HepG2 (cell line): ENCODE results near the gene NREP. TPM values are rescaled to one million over a fixed set of nuclear protein-coding genes. Genes with fewer than 3 reads are reported as not detected.

Source experiments
- FOXJ3 ChIP-seq: sonication (generic); formaldehyde crosslinking; IDR thresholded peaks from 2 replicates; pipeline ENCODE4 v1.4.0; 2020; ENCODE audit warnings: missing genetic modification reagents, mild to moderate bottlenecking, borderline replicate concordance
- HIVEP1 ChIP-seq: sonication (generic); formaldehyde crosslinking; IDR thresholded peaks from 2 replicates; pipeline ENCODE4 v1.4.0; 2020; ENCODE audit warnings: mild to moderate bottlenecking, missing genetic modification reagents
- KLF12 ChIP-seq: sonication (generic); formaldehyde crosslinking; IDR thresholded peaks from 2 replicates; pipeline ENCODE4 v1.4.0; 2020; ENCODE audit warnings: missing genetic modification reagents, borderline replicate concordance
- PHF5A ChIP-seq: IDR thresholded peaks from one replicate; pipeline ENCODE4 v1.6.1; 2018; ENCODE audit warnings: low read depth, missing genetic modification reagents; ENCODE audit not compliant: unreplicated experiment
- SIN3B ChIP-seq: fragments of 150-350 bp; IDR thresholded peaks from 2 replicates; pipeline ENCODE4 v1.6.1; 2014; ENCODE audit warnings: low read length
- SNAPC2 ChIP-seq: sonication (generic); formaldehyde crosslinking; IDR thresholded peaks from 2 replicates; pipeline ENCODE4 v1.8.1; 2022; ENCODE audit warnings: mild to moderate bottlenecking, missing genetic modification reagents
- TAF1 ChIP-seq: sonication (generic); formaldehyde crosslinking; IDR thresholded peaks from 2 replicates; pipeline ENCODE4 v1.4.0; 2020; ENCODE audit warnings: missing genetic modification reagents
- TFDP1 ChIP-seq: IDR thresholded peaks from 2 replicates; pipeline ENCODE4 v1.6.1; 2016; ENCODE audit warnings: missing compliant biosample characterization, missing genetic modification reagents, borderline replicate concordance
- ZKSCAN5 ChIP-seq: sonication (generic); formaldehyde crosslinking; IDR thresholded peaks from 2 replicates; pipeline ENCODE4 v1.5.1; 2020; ENCODE audit warnings: mild to moderate bottlenecking, missing genetic modification reagents
- ZNF136 ChIP-seq: sonication (generic); formaldehyde crosslinking; IDR thresholded peaks from 2 replicates; pipeline ENCODE4 v1.8.1; 2022; ENCODE audit warnings: low read depth, mild to moderate bottlenecking, moderate library complexity, missing genetic modification reagents
- ZNF235 ChIP-seq: sonication (generic); formaldehyde crosslinking; IDR thresholded peaks from 2 replicates; pipeline ENCODE4 v1.8.1; 2023; ENCODE audit warnings: mild to moderate bottlenecking, missing genetic modification reagents, borderline replicate concordance
- ZNF274 ChIP-seq: sonication (generic); formaldehyde crosslinking; IDR thresholded peaks from 2 replicates; pipeline ENCODE4 v1.5.1; 2020; ENCODE audit warnings: mild to moderate bottlenecking, missing genetic modification reagents
- ZNF597 ChIP-seq: sonication (generic); formaldehyde crosslinking; IDR thresholded peaks from 2 replicates; pipeline ENCODE4 v1.5.0; 2020; ENCODE audit warnings: missing genetic modification reagents
- ZNF749 ChIP-seq: sonication (generic); formaldehyde crosslinking; IDR thresholded peaks from 2 replicates; pipeline ENCODE4 v1.8.0; 2022; ENCODE audit warnings: mild to moderate bottlenecking, missing genetic modification reagents, moderate library complexity, borderline replicate concordance
- polyA plus RNA-seq, 8 experiments: library from polyadenylated mRNA; depleted of rRNA in 3 of 8; stranded (reverse) in 7 of 8; unstranded in 1 of 8; fragments of >200 nt; fragmentation: Illumina TruSeq in 4 of 8; extraction: Trizol in 4 of 8; gene quantifications; 2 replicates each; pipeline versions ENCODE4 v1.2.1 to v1.2.3, GENCODE V29; 2011 to 2016; ENCODE audit warnings: low read depth in 4 of 8, missing spikeins in 1 of 8, mixed read lengths in 1 of 8; ENCODE audit not compliant: insufficient read depth in 1 of 8
- total RNA-seq, 5 experiments: library from RNA; depleted of rRNA; stranded (reverse); fragments of >200 nt; fragmentation: Illumina TruSeq; extraction: Trizol; gene quantifications; 2 replicates each; pipeline ENCODE4 v1.2.3, GENCODE V29; 2016; ENCODE audit warnings: low read depth in 1 of 5
- TF ChIP-seq, protein P1 (sequence below): sonication (generic); formaldehyde crosslinking; IDR thresholded peaks from 2 replicates; pipeline ENCODE4 v1.4.0; 2020; ENCODE audit warnings: low read depth, mild to moderate bottlenecking, missing genetic modification reagents
- TF ChIP-seq, protein P2 (sequence below): sonication (generic); formaldehyde crosslinking; IDR thresholded peaks from 2 replicates; pipeline ENCODE4 v1.5.1; 2020; ENCODE audit warnings: mild to moderate bottlenecking, missing genetic modification reagents, moderate library complexity
- TF ChIP-seq, protein P3 (sequence below): sonication (generic); formaldehyde crosslinking; IDR thresholded peaks from 2 replicates; pipeline ENCODE4 v1.4.0; 2020; ENCODE audit warnings: mild to moderate bottlenecking, missing genetic modification reagents

Gene NREP
- total and polyA plus RNA-seq, 2 of the 13 experiments (the other 11 are each of a cell fraction or from before 2014, with no cell fraction given): 40.5 to 102 TPM

DNA sequence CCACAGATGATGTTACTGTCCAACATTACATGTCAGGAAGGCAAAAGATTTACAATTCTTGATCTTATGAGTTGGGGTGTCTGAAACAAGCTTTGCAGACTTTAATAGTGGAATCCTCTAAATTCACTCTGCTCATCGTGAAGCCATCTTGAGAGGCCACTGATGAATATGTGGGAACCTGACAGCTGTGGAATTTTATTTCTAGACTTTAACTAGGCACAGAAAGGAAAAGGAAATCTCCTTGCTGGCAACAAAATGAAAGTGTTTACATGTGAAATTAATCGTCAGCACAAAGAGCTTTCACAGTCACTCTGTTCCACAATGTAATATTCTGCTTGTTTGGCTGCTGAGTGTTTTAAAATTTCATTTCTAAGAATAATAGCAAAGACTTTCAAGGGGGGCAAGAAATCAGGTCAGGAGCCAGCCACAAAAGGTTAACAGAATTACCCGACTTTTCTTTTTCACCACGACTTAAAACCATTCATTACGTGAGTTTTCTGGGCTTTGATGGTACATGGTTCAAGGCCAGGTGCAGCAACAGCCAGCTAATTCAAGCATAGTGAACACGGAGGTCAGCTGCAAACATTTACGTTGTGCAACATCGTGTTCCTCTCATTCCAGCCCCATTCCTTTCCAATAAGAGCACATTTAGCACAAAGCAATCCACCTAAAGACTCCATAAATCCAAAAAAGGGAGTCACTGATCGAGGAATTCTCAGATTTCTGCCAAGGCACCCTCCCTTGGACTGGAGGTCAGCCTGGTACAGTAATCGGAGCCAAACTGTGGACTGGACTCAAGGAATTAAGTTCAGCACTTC, 14.6 kb downstream of the NREP start (continued):
- TF ChIP-seq KLF12: no peak
- TF ChIP-seq TFDP1 (CRISPR knock-in tag): peak; percentile 43; the same call in 1 of the 2 replicates
- TF ChIP-seq SNAPC2 (CRISPR knock-in tag): peak; percentile 65; the same call in 1 of the 2 replicates
- TF ChIP-seq, protein P1, sequence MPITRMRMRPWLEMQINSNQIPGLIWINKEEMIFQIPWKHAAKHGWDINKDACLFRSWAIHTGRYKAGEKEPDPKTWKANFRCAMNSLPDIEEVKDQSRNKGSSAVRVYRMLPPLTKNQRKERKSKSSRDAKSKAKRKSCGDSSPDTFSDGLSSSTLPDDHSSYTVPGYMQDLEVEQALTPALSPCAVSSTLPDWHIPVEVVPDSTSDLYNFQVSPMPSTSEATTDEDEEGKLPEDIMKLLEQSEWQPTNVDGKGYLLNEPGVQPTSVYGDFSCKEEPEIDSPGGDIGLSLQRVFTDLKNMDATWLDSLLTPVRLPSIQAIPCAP (CRISPR knock-in tag): no peak
- TF ChIP-seq, protein P2, sequence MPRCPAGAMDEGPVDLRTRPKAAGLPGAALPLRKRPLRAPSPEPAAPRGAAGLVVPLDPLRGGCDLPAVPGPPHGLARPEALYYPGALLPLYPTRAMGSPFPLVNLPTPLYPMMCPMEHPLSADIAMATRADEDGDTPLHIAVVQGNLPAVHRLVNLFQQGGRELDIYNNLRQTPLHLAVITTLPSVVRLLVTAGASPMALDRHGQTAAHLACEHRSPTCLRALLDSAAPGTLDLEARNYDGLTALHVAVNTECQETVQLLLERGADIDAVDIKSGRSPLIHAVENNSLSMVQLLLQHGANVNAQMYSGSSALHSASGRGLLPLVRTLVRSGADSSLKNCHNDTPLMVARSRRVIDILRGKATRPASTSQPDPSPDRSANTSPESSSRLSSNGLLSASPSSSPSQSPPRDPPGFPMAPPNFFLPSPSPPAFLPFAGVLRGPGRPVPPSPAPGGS (CRISPR knock-in tag): no peak
- TF ChIP-seq ZNF274 (CRISPR knock-in tag): no peak
- TF ChIP-seq FOXJ3 (CRISPR knock-in tag): peak; percentile 89; the same call in 1 of the 2 replicates
- no peak for TF ChIP-seq SIN3B
- no peak for TF ChIP-seq ZKSCAN5 (CRISPR knock-in tag)
- TF ChIP-seq ZNF597: no peak
- no peak for TF ChIP-seq HIVEP1
- TF ChIP-seq TAF1 (CRISPR knock-in tag): peak; percentile 21; the same call in 1 of the 2 replicates
- TF ChIP-seq ZNF749: 0 out of 2 replicates have a peak, but pooled peaks have one; percentile 37
- no peak for TF ChIP-seq ZNF235 (CRISPR knock-in tag)
- TF ChIP-seq, protein P3, sequence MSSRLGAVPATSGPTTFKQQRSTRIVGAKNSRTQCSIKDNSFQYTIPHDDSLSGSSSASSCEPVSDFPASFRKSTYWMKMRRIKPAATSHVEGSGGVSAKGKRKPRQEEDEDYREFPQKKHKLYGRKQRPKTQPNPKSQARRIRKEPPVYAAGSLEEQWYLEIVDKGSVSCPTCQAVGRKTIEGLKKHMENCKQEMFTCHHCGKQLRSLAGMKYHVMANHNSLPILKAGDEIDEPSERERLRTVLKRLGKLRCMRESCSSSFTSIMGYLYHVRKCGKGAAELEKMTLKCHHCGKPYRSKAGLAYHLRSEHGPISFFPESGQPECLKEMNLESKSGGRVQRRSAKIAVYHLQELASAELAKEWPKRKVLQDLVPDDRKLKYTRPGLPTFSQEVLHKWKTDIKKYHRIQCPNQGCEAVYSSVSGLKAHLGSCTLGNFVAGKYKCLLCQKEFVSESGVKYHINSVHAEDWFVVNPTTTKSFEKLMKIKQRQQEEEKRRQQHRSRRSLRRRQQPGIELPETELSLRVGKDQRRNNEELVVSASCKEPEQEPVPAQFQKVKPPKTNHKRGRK (CRISPR knock-in tag): no peak
- TF ChIP-seq PHF5A (CRISPR knock-in tag): peak; percentile 60
- peak; percentile 45; the same call in 1 of the 2 replicates for TF ChIP-seq ZNF136
